ENCODE data around the gene LRRIQ1. TPM values are rescaled to one million over a fixed set of nuclear protein-coding genes. Genes with fewer than 3 reads are reported as not detected.

LRRIQ1 gene
- total RNA-seq, 1 donor from 2014 or later, result 25.5 TPM

DNA sequence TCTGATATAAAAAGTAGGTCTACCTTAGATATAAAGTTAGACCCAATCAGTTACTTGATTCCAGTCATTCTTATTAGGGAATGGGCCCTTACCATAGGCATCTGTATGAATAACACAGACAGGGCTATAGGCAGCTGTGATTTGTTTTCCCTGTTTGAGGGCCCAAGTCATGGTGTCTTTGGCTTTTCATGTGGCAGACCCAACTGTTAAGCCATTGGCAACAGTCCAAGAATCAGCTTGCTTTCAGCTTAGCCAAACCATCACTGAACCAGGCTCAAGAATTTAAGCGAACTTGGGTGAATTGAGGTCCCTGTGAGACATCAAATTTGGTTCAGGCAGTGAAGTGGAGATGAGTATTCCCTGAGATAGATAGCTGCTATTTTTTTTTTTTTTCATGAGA is 111.2 kb downstream of the LRRIQ1 start:
- TF ChIP-seq EZH2 (IDR thresholded peaks at IDR 0.05), result no peak
- no peak for TF ChIP-seq EZH2phosphoT487 (IDR thresholded peaks at IDR 0.05)
- TF ChIP-seq, protein P1, sequence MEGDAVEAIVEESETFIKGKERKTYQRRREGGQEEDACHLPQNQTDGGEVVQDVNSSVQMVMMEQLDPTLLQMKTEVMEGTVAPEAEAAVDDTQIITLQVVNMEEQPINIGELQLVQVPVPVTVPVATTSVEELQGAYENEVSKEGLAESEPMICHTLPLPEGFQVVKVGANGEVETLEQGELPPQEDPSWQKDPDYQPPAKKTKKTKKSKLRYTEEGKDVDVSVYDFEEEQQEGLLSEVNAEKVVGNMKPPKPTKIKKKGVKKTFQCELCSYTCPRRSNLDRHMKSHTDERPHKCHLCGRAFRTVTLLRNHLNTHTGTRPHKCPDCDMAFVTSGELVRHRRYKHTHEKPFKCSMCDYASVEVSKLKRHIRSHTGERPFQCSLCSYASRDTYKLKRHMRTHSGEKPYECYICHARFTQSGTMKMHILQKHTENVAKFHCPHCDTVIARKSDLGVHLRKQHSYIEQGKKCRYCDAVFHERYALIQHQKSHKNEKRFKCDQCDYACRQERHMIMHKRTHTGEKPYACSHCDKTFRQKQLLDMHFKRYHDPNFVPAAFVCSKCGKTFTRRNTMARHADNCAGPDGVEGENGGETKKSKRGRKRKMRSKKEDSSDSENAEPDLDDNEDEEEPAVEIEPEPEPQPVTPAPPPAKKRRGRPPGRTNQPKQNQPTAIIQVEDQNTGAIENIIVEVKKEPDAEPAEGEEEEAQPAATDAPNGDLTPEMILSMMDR (IDR thresholded peaks at IDR 0.05), result no peak
- Mint-ChIP-seq H3K36me3 (no peaks in the 10 kb centered on the region), H3K27me3 (ENCODE audit: insufficient read depth, low read depth) (no peaks in the 10 kb centered on the region), H3K4me3 (no peak overlapping the region), H3K9me3 (no peaks in the 10 kb centered on the region), H3K27ac (no peak overlapping the region), H3K4me1 (no peaks in the 10 kb centered on the region)
- H3K27ac ChIP-seq, result no peak overlapping the region
- no peaks in the 10 kb centered on the region for H3K36me3 ChIP-seq
- H4K20me1 ChIP-seq (ENCODE audit: low read depth), result no peaks in the 10 kb centered on the region
- H3K4me2 ChIP-seq, result no peak overlapping the region
- H3K4me1 ChIP-seq, result no peaks in the 10 kb centered on the region
- no peak overlapping the region for H2AFZ ChIP-seq (replicated peaks)
- no peak overlapping the region for H3K9ac ChIP-seq
- no peaks in the 10 kb centered on the region for H3F3A ChIP-seq (ENCODE audit: low read depth)
- DNase-seq (ENCODE audit: low spot score), result no peak
- H3K4me3 ChIP-seq, result no peak overlapping the region
- H3K27me3 ChIP-seq, result no peaks in the 10 kb centered on the region
- no peaks in the 10 kb centered on the region for H3K79me2 ChIP-seq (ENCODE audit: low read depth)
- no peaks in the 10 kb centered on the region for H3K9me3 ChIP-seq (ENCODE audit: low read depth)

DNA sequence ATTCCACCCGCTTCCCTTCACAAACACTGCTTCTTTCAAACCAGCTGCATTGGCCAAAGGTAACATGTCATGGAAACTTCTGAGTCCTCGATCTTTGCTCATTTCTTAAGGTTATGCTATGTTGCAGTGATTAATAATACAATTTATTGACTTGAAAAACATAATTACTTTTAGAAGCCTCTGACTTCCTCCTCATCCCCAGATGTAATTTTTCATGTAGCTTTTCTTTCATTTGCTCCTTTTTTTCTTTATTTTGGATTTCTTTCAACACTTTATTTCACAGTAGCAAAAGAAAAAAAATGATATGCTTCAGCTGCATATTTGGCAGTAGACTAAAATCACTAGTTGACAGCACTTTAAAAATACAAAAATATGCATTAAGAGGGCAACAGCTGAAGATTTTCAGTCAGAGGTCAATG is 116.2 kb downstream of the LRRIQ1 start:
- no peak overlapping the region for H3K4me3 ChIP-seq
- H4K20me1 ChIP-seq (ENCODE audit: low read depth), result no peaks in the 10 kb centered on the region
- H3K9me3 ChIP-seq (ENCODE audit: low read depth), result no peaks in the 10 kb centered on the region
- H3K36me3 ChIP-seq, result no peaks in the 10 kb centered on the region
- Mint-ChIP-seq H3K27ac (no peak overlapping the region), H3K27me3 (ENCODE audit: insufficient read depth, low read depth) (no peaks in the 10 kb centered on the region), H3K4me3 (no peak overlapping the region), H3K9me3 (no peaks in the 10 kb centered on the region), H3K4me1 (no peaks in the 10 kb centered on the region), H3K36me3 (no peaks in the 10 kb centered on the region)
- H2AFZ ChIP-seq (replicated peaks), result no peak overlapping the region
- H3K79me2 ChIP-seq (ENCODE audit: low read depth), result no peaks in the 10 kb centered on the region
- H3K27me3 ChIP-seq, result no peaks in the 10 kb centered on the region
- DNase-seq (ENCODE audit: low spot score), result no peak
- H3K9ac ChIP-seq, result no peak overlapping the region
- H3K27ac ChIP-seq, result no peak overlapping the region
- H3F3A ChIP-seq (ENCODE audit: low read depth), result no peaks in the 10 kb centered on the region
- TF ChIP-seq EZH2phosphoT487 (IDR thresholded peaks at IDR 0.05) (no peak), EZH2 (IDR thresholded peaks at IDR 0.05) (no peak)
- TF ChIP-seq, protein P1 (IDR thresholded peaks at IDR 0.05), result no peak
- no peaks in the 10 kb centered on the region for H3K4me1 ChIP-seq
- H3K4me2 ChIP-seq, result no peak overlapping the region

DNA sequence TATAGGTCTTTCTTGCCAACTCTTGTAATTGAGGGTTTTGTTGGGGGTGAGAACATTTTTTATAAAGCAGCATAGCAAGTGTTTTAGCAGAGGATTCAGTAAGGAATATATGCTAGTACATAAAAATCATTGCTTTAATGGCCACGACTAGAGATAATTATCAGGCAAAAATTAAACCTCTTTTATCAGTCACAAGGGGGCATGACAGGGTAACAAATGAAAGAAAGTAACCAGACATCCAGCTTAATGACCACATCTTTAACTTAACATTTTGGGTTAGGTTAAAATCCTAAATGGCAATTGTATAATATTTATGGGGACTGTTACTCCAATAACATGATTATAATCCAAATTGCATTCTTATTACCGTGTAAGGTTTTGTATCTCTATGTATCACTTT is 119.6 kb downstream of the LRRIQ1 start:
- peak; percentile 32 for DNase-seq (ENCODE audit: low spot score)

More for the DNA sequence above, 119.6 kb downstream of the LRRIQ1 start:
- Histone ChIP-seq H3K27ac (no peak overlapping the region), H3K9me3 (ENCODE audit: low read depth) (no peaks in the 10 kb centered on the region), H3K27me3 (no peaks in the 10 kb centered on the region), H4K20me1 (ENCODE audit: low read depth) (no peaks in the 10 kb centered on the region), H3K4me3 (no peak overlapping the region), H3F3A (ENCODE audit: low read depth) (no peaks in the 10 kb centered on the region), H2AFZ (replicated peaks) (no peak overlapping the region), H3K79me2 (ENCODE audit: low read depth) (no peaks in the 10 kb centered on the region), H3K36me3 (no peaks in the 10 kb centered on the region), H3K9ac (no peak overlapping the region), H3K4me2 (no peak overlapping the region), H3K4me1 (no peaks in the 10 kb centered on the region)
- Mint-ChIP-seq H3K27ac (no peak overlapping the region), H3K4me3 (no peak overlapping the region), H3K9me3 (no peaks in the 10 kb centered on the region), H3K4me1 (no peaks in the 10 kb centered on the region), H3K36me3 (no peaks in the 10 kb centered on the region), H3K27me3 (ENCODE audit: insufficient read depth, low read depth) (no peaks in the 10 kb centered on the region)
- no peak for TF ChIP-seq EZH2phosphoT487 (IDR thresholded peaks at IDR 0.05)
- TF ChIP-seq, protein P1 (IDR thresholded peaks at IDR 0.05), result peak; percentile 59
